GM18505 (cell line): Measurements from ENCODE around the gene MUS81.
A peak's percentile ranks its signal among the peaks of the same experiment; 100 is the strongest.

ENCODE experiments used
- ATAC-seq: cut with Tn5 transposase; IDR thresholded peaks from one replicate; pipeline ENCODE4 v1.9.1; 2021; ENCODE audit not compliant: unreplicated experiment
- POLR2A ChIP-seq: IDR thresholded peaks from 4 replicates; pipeline ENCODE4 v1.6.1; 2011; ENCODE audit warnings: borderline replicate concordance; ENCODE audit not compliant: insufficient read depth, insufficient read length; ENCODE audit errors: extremely low read depth

MUS81 gene

GRCh38 chr11:65882120-65883057 lies 22.2 kb downstream of the MUS81 start:
- ATAC-seq = no peak
- no peak for TF ChIP-seq POLR2A

GRCh38 chr11:65883058-65883761 lies 23.0 kb downstream of the MUS81 start:
- no peak for TF ChIP-seq POLR2A
- ATAC-seq = no peak

GRCh38 chr11:65883786-65884715 lies 23.8 kb downstream of the MUS81 start:
- TF ChIP-seq POLR2A = no peak
- no peak for ATAC-seq

- ATAC-seq = no peak
- no peak for TF ChIP-seq POLR2A
Observed at GRCh38 chr11:65884716-65885092, 24.5 kb downstream of the MUS81 start.

- no peak for TF ChIP-seq POLR2A
- ATAC-seq = no peak
Observed at GRCh38 chr11:65885231-65885630, 25.0 kb downstream of the MUS81 start.

- no peak for ATAC-seq
- no peak for TF ChIP-seq POLR2A
Observed at GRCh38 chr11:65885808-65886536, 25.7 kb downstream of the MUS81 start.

GRCh38 chr11:65886826-65887722 lies 26.8 kb downstream of the MUS81 start:
- no peak for TF ChIP-seq POLR2A
- ATAC-seq = no peak

- no peak for ATAC-seq
- TF ChIP-seq POLR2A = no peak
Observed at GRCh38 chr11:65887723-65888162, 27.5 kb downstream of the MUS81 start.

- peak; percentile 97 for TF ChIP-seq POLR2A
- peak; percentile 52 for ATAC-seq
Observed at GRCh38 chr11:65888163-65888814, 28.1 kb downstream of the MUS81 start, which contains the start of gene FIBP. TSS of gene FIBP (minus strand) at chr11:65888471. CDS start at chr11:65888418, 53 bp downstream.

- TF ChIP-seq POLR2A = peak; percentile 99
- peak; percentile 44 for ATAC-seq
Observed at GRCh38 chr11:65890324-65891218, 30.3 kb downstream of the MUS81 start, which contains the start of gene CCDC85B. TSS of gene CCDC85B (plus strand) at chr11:65890673. CDS start at chr11:65890784, 111 bp downstream.
